GM12878 (cell line): ENCODE results near the gene FOXL3. TPM values are rescaled to one million over a fixed set of nuclear protein-coding genes. Genes with fewer than 3 reads are reported as not detected.

Experiments
- E2F8 ChIP-seq: fragments of 450-650 bp; IDR thresholded peaks from 2 replicates; pipeline ENCODE4 v1.6.1; 2018; ENCODE audit warnings: mild to moderate bottlenecking, low read depth, moderate library complexity; ENCODE audit not compliant: partially characterized antibody
- ESRRA ChIP-seq: IDR thresholded peaks from 2 replicates; pipeline ENCODE4 v1.6.1; 2012; ENCODE audit warnings: mild to moderate bottlenecking, low read length, improper control_type of control experiment
- FOS ChIP-seq: IDR thresholded peaks from 3 replicates; pipeline ENCODE4 v1.6.1; 2011; ENCODE audit warnings: borderline replicate concordance; ENCODE audit not compliant: insufficient read length; ENCODE audit errors: extremely low read depth
- HDAC6 ChIP-seq: fragments of 200-600 bp; sonication (generic); IDR thresholded peaks from one replicate; pipeline ENCODE4 v1.8.0; 2017; ENCODE audit warnings: antibody characterized with exemption; ENCODE audit not compliant: unreplicated experiment
- IRF3 ChIP-seq: fragments of 450-650 bp; IDR thresholded peaks from 2 replicates; pipeline ENCODE4 v1.6.1; 2014; ENCODE audit warnings: mild to moderate bottlenecking
- NR2F1 ChIP-seq: fragments of 450-650 bp; conservative IDR thresholded peaks from 2 replicates; pipeline ENCODE4 v1.6.1; 2017; ENCODE audit warnings: mild to moderate bottlenecking
- POLR2AphosphoS2 ChIP-seq: IDR thresholded peaks from 2 replicates; pipeline ENCODE4 v1.6.1; 2011; ENCODE audit warnings: low read depth, mild to moderate bottlenecking, low read length, improper control_type of control experiment, moderate library complexity
- SIX5 ChIP-seq: IDR thresholded peaks from 2 replicates; pipeline ENCODE4 v1.6.1; 2011; ENCODE audit warnings: mild to moderate bottlenecking, low read depth, low read length, moderate library complexity; ENCODE audit not compliant: severe bottlenecking
- TBL1XR1 ChIP-seq: IDR thresholded peaks from 2 replicates; pipeline ENCODE4 v1.6.1; 2012; ENCODE audit warnings: low read depth, low read length, improper control_type of control experiment
- TCF12 ChIP-seq: IDR thresholded peaks from 2 replicates; pipeline ENCODE4 v1.6.1; 2011; ENCODE audit warnings: low read depth, mild to moderate bottlenecking, low read length
- ZBTB11 ChIP-seq: fragments of 450-650 bp; formaldehyde crosslinking; IDR thresholded peaks from 2 replicates; pipeline ENCODE4 v1.5.0; 2022; ENCODE audit warnings: mild to moderate bottlenecking, missing genetic modification characterization
- ZZZ3 ChIP-seq: IDR thresholded peaks from 2 replicates; pipeline ENCODE4 v1.6.1; 2011; ENCODE audit warnings: low read depth; ENCODE audit not compliant: control insufficient read depth, insufficient read length
- polyA plus RNA-seq, 11 experiments: library from polyadenylated mRNA; depleted of rRNA in 4 of 11; unstranded in 6 of 11; stranded (reverse) in 5 of 11; fragments of >200 nt; fragmentation: Nextera tagmentation in 4 of 11; fragmentation: Illumina TruSeq in 1 of 11; extraction: Ambion mirVana in 4 of 11; extraction: Trizol in 1 of 11; gene quantifications; 1 replicate in 1 of 11; 2 replicates in 10 of 11; pipeline versions ENCODE4 v1.2.1 to v1.2.3, GENCODE V29; 2011 to 2016; ENCODE audit warnings: inconsistent platforms in 2 of 11, missing spikeins in 2 of 11, low read depth in 1 of 11
- total RNA-seq, 4 experiments: library from RNA; depleted of rRNA in 3 of 4; stranded (reverse); fragments of >200 nt in 3 of 4; fragmentation: Illumina TruSeq in 1 of 4; extraction: Trizol in 1 of 4; gene quantifications; 2 replicates each; pipeline versions ENCODE4 v1.2.1 to v1.2.3, GENCODE V29; 2013 to 2021

Gene FOXL3
- total and polyA plus RNA-seq, 10 of the 15 experiments (the other 5 are each of a cell fraction or from before 2014, with no cell fraction given): not detected

- TF ChIP-seq ZBTB11 (no peak), ESRRA (no peak), HDAC6 (no peak), IRF3 (no peak), NR2F1 (no peak), TCF12 (no peak), POLR2AphosphoS2 (no peak), FOS (no peak), ZZZ3 (no peak), TBL1XR1 (no peak), SIX5 (no peak), E2F8 (no peak)
These were observed 36.3 kb downstream of the FOXL3 start (continued) for GRCh38 chr7:326273-326672.
